ENCODE data around the gene CTNNA2. TPM values are rescaled to one million over a fixed set of nuclear protein-coding genes. Genes with fewer than 3 reads are reported as not detected.

The CTNNA2 gene
- total and polyA plus RNA-seq, 9 of the 15 experiments (the other 6 are each of a cell fraction or from before 2014, with no cell fraction given) = 0.03 to 0.40 (median 0.15) TPM

DNA sequence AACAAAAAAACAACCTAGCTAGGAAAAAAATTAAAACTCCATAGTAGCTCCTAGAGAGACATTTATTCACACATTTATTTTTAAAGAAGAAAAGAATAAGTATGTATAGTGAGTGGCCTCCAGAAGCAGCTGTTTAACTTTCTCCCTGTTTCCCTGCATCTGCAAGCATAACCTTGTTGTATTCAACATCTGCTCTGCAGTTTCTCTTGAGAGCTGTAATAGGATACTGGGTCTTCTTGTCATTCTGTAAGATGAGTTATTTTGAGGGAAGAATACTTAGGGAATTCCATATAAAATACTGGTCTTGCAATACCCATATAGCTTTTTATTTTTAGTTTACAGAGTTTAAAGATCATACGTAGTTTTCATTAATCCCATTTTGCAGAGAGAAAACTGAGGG lies 545.1 kb downstream of the CTNNA2 start:
- CTCF ChIA-PET (ENCODE audit: low intra/inter-chr PET ratio) = no interaction called here
- FAIRE-seq = no peak
- no peak overlapping the region for H3K27ac ChIP-seq (ENCODE audit: extremely low read depth, low read depth, low read length)
- TF ChIP-seq ZBED1 (IDR thresholded peaks at IDR 0.05) (no peak), TGIF2 (CRISPR knock-in tag; IDR thresholded peaks at IDR 0.05) (no peak), NELFE (IDR thresholded peaks at IDR 0.05; ENCODE audit: insufficient read depth, insufficient read length) (no peak), ZNF586 (CRISPR knock-in tag; conservative IDR thresholded peaks at IDR 0.05) (no peak), TSC22D4 (tag; IDR thresholded peaks at IDR 0.05) (no peak), FIP1L1 (IDR thresholded peaks at IDR 0.05; ENCODE audit: low read depth, low read length, poor library complexity, severe bottlenecking) (no peak), MEF2A (IDR thresholded peaks at IDR 0.05; ENCODE audit: control insufficient read depth, low read depth, low read length) (no peak), COPS2 (conservative IDR thresholded peaks at IDR 0.05) (no peak), FOXK1 (CRISPR knock-in tag; IDR thresholded peaks at IDR 0.05; ENCODE audit: borderline replicate concordance) (no peak), NCOA1 (IDR thresholded peaks at IDR 0.05; ENCODE audit: low read depth) (no peak), HNRNPUL1 (IDR thresholded peaks at IDR 0.05; ENCODE audit: low read length) (no peak), SAP30 (IDR thresholded peaks at IDR 0.05; ENCODE audit: borderline replicate concordance, insufficient read depth, low read depth, low read length, poor library complexity, severe bottlenecking) (no peak), SRSF7 (optimal IDR thresholded peaks at IDR 0.05; ENCODE audit: low read depth, low read length) (no peak), U2AF1 (optimal IDR thresholded peaks at IDR 0.05; ENCODE audit: low read depth, low read length) (no peak), CC2D1A (IDR thresholded peaks at IDR 0.05) (no peak)
- TF ChIP-seq, protein P1, sequence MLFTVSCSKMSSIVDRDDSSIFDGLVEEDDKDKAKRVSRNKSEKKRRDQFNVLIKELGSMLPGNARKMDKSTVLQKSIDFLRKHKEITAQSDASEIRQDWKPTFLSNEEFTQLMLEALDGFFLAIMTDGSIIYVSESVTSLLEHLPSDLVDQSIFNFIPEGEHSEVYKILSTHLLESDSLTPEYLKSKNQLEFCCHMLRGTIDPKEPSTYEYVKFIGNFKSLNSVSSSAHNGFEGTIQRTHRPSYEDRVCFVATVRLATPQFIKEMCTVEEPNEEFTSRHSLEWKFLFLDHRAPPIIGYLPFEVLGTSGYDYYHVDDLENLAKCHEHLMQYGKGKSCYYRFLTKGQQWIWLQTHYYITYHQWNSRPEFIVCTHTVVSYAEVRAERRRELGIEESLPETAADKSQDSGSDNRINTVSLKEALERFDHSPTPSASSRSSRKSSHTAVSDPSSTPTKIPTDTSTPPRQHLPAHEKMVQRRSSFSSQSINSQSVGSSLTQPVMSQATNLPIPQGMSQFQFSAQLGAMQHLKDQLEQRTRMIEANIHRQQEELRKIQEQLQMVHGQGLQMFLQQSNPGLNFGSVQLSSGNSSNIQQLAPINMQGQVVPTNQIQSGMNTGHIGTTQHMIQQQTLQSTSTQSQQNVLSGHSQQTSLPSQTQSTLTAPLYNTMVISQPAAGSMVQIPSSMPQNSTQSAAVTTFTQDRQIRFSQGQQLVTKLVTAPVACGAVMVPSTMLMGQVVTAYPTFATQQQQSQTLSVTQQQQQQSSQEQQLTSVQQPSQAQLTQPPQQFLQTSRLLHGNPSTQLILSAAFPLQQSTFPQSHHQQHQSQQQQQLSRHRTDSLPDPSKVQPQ (CRISPR knock-in tag; IDR thresholded peaks at IDR 0.05; ENCODE audit: borderline replicate concordance) = no peak
- TF ChIP-seq, protein P2, sequence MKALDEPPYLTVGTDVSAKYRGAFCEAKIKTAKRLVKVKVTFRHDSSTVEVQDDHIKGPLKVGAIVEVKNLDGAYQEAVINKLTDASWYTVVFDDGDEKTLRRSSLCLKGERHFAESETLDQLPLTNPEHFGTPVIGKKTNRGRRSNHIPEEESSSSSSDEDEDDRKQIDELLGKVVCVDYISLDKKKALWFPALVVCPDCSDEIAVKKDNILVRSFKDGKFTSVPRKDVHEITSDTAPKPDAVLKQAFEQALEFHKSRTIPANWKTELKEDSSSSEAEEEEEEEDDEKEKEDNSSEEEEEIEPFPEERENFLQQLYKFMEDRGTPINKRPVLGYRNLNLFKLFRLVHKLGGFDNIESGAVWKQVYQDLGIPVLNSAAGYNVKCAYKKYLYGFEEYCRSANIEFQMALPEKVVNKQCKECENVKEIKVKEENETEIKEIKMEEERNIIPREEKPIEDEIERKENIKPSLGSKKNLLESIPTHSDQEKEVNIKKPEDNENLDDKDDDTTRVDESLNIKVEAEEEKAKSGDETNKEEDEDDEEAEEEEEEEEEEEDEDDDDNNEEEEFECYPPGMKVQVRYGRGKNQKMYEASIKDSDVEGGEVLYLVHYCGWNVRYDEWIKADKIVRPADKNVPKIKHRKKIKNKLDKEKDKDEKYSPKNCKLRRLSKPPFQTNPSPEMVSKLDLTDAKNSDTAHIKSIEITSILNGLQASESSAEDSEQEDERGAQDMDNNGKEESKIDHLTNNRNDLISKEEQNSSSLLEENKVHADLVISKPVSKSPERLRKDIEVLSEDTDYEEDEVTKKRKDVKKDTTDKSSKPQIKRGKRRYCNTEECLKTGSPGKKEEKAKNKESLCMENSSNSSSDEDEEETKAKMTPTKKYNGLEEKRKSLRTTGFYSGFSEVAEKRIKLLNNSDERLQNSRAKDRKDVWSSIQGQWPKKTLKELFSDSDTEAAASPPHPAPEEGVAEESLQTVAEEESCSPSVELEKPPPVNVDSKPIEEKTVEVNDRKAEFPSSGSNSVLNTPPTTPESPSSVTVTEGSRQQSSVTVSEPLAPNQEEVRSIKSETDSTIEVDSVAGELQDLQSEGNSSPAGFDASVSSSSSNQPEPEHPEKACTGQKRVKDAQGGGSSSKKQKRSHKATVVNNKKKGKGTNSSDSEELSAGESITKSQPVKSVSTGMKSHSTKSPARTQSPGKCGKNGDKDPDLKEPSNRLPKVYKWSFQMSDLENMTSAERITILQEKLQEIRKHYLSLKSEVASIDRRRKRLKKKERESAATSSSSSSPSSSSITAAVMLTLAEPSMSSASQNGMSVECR (CRISPR knock-in tag; IDR thresholded peaks at IDR 0.05) = no peak

More for the DNA sequence above, 545.1 kb downstream of the CTNNA2 start:
- no peak for DNase-seq (ENCODE audit: extremely low read depth in 1 of 4, low spot score in 3 of 4)
- Histone ChIP-seq H2AFZ (ENCODE audit: low read depth, low read length) (no peak overlapping the region), H4K20me1 (replicated peaks; ENCODE audit: control insufficient read depth, insufficient read depth, low read length) (no peaks in the 10 kb centered on the region), H3K4me1 (replicated peaks in 1 of 2; ENCODE audit: control insufficient read depth in 2 of 2, insufficient read depth in 2 of 2, low read length in 2 of 2) (no peaks in the 10 kb centered on the region), H3K9me1 (ENCODE audit: control insufficient read depth, insufficient read depth, low read length) (no peaks in the 10 kb centered on the region), H3K79me2 (ENCODE audit: control insufficient read depth, insufficient read depth, low read length) (no peaks in the 10 kb centered on the region), H3K4me2 (ENCODE audit: insufficient read depth, low read length) (no peak overlapping the region), H3K4me3 (no peak overlapping the region), H3K27me3 (ENCODE audit: control insufficient read depth in 2 of 2, insufficient read depth in 2 of 2, low read length in 2 of 2) (peaks cover 3 to 8% of the 10 kb centered on the region in 2 experiments; a peak in 4 of 5 replicates), H3K9ac (ENCODE audit: insufficient read depth in 1 of 2, low read depth in 2 of 2, low read length in 2 of 2) (no peak overlapping the region), H3K9me3 (replicated peaks; ENCODE audit: control insufficient read depth, insufficient read depth, low read depth, low read length) (no peaks in the 10 kb centered on the region), H3K36me3 (ENCODE audit: control insufficient read depth, insufficient read depth, low read length) (no peaks in the 10 kb centered on the region)
- 0% methylated on average over 1 of the region's 1 CpG for WGBS (ENCODE audit: insufficient coverage, low coverage, missing lambda C conversion rate)
- BruUV-seq (replicated peaks) = no TSS peak
- in situ Hi-C loops (cut with MboI) (no loop called here), intact Hi-C loops (cut with micrococcal nuclease) (no loop called here)
- no peak for ATAC-seq
- POLR2A ChIA-PET = no interaction called here

Data from K562 (cell line).